ENCODE data around the gene GAS7. TPM values are rescaled to one million over a fixed set of nuclear protein-coding genes. Genes with fewer than 3 reads are reported as not detected.

Gene GAS7
- total and polyA plus RNA-seq, 12 donors: 19.8 to 111 (median 61.8) TPM

- H3K4me1 ChIP-seq: peaks cover 0 to 32% (median 4%) of the 10 kb centered on the region in 9 donors
- H3K36me3 ChIP-seq: no peaks in the 10 kb centered on the region
- H3K4me3 ChIP-seq: no peak overlapping the region
- WGBS, 2 donors: 84 to 85% methylated on average over 4 of the region's 4 CpGs
- DNase-seq: no peak
- no peak for ATAC-seq
- no peaks in the 10 kb centered on the region for H3K27me3 ChIP-seq
- H3K27ac ChIP-seq: no peak overlapping the region
- H3K9me3 ChIP-seq: peaks cover 0 to 17% (median 0%) of the 10 kb centered on the region in 11 donors
- no peak for TF ChIP-seq CTCF (IDR thresholded peaks at IDR 0.05)
- intact Hi-C loops (cut with DNase I): no loop called here
Measured at GRCh38 chr17:10077561-10078299, 120.7 kb downstream of the GAS7 start.

- peaks cover 0 to 25% (median 4%) of the 10 kb centered on the region in 9 donors for H3K4me1 ChIP-seq
- H3K27ac ChIP-seq: no peak overlapping the region
- WGBS, 2 donors: 67 to 71% methylated on average over 5 of the region's 5 CpGs
- no peak for ATAC-seq
- intact Hi-C loops (cut with DNase I): no loop called here
- no peaks in the 10 kb centered on the region for H3K27me3 ChIP-seq
- peaks cover 0 to 11% (median 0%) of the 10 kb centered on the region in 11 donors for H3K9me3 ChIP-seq
- DNase-seq: no peak
- H3K4me3 ChIP-seq: no peak overlapping the region
- TF ChIP-seq CTCF (IDR thresholded peaks at IDR 0.05): no peak
- no peaks in the 10 kb centered on the region for H3K36me3 ChIP-seq
Measured at GRCh38 chr17:10075919-10076318, 122.5 kb downstream of the GAS7 start.

- intact Hi-C loops (cut with DNase I): no loop called here
- Histone ChIP-seq H3K4me3 (no peak overlapping the region), H3K36me3 (no peaks in the 10 kb centered on the region), H3K9me3 (peaks cover 0 to 11% (median 0%) of the 10 kb centered on the region in 11 donors), H3K27me3 (no peaks in the 10 kb centered on the region), H3K27ac (no peak overlapping the region), H3K4me1 (peaks cover 4 to 34% (median 15%) of the 10 kb centered on the region in 9 donors)
- 23 to 28% methylated on average over 6 of the region's 6 CpGs for WGBS, 2 donors
- DNase-seq: peak in 1 of 2 donors; percentile 49
- peak in 5 of 8 donors; percentile 32 to 55 (median 47) for ATAC-seq
- TF ChIP-seq CTCF (IDR thresholded peaks at IDR 0.05): no peak
Measured at GRCh38 chr17:10073941-10074340, 124.5 kb downstream of the GAS7 start.

GRCh38 chr17:10072556-10073425 is 125.6 kb downstream of the GAS7 start:
- no peak for TF ChIP-seq CTCF (IDR thresholded peaks at IDR 0.05)
- ATAC-seq: no peak
- H3K27ac ChIP-seq: no peak overlapping the region
- peaks cover 5 to 46% (median 18%) of the 10 kb centered on the region in 9 donors for H3K4me1 ChIP-seq
- intact Hi-C loops (cut with DNase I): no loop called here
- no peak overlapping the region for H3K4me3 ChIP-seq
- 73% methylated on average over 16 of the region's 16 CpGs for WGBS, 2 donors
- no peaks in the 10 kb centered on the region for H3K36me3 ChIP-seq
- DNase-seq: no peak
- no peaks in the 10 kb centered on the region for H3K27me3 ChIP-seq
- H3K9me3 ChIP-seq: peaks cover 0 to 10% (median 0%) of the 10 kb centered on the region in 11 donors

Data from heart right ventricle (tissue), 16 donors.